GM19239 (cell line): ENCODE results near the gene PDGFA.

Experiments used
- DNase-seq: peaks from one replicate; pipeline ENCODE4 v3.0.0; 2011; ENCODE audit warnings: low spot score; ENCODE audit not compliant: insufficient read length
- FAIRE-seq: peaks from 2 replicates; lab custom pipeline; 2011; peaks lifted over from hg19 to GRCh38; lab: Jason Lieb, UNC

PDGFA gene

DNA sequence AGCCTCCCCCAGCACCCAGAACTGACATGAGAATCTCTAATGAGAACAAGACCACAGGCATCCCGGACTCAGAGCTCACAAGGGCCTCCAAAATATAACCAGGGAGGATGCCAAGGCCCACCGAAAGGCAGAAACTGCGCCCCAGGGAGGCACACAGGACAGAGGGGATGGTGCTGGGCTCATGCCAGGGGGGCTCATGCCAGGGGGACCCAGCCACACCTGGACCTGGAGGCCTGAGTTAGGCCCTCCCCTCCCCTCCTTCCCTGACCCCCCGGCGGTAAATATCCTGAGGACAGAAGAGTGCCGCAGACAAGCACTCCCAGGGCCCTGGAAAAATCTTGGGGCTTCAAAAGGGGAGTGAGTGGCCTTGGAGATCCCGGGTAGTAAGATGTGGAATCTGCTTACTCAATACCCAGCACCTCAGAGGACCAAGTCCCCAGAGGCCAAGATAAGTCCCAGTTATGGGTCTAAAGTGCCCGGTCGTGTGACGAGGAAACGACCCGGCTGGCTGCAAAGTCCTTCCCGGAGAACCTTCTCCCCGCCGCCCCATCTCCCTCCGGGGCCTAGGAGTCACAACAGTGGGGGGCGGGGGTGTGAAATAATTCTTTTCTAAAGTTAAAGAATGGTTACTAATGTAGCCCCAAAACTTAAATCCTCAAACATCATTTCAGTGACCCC is 11.9 kb downstream of the PDGFA start:
- FAIRE-seq, result no peak

DNA sequence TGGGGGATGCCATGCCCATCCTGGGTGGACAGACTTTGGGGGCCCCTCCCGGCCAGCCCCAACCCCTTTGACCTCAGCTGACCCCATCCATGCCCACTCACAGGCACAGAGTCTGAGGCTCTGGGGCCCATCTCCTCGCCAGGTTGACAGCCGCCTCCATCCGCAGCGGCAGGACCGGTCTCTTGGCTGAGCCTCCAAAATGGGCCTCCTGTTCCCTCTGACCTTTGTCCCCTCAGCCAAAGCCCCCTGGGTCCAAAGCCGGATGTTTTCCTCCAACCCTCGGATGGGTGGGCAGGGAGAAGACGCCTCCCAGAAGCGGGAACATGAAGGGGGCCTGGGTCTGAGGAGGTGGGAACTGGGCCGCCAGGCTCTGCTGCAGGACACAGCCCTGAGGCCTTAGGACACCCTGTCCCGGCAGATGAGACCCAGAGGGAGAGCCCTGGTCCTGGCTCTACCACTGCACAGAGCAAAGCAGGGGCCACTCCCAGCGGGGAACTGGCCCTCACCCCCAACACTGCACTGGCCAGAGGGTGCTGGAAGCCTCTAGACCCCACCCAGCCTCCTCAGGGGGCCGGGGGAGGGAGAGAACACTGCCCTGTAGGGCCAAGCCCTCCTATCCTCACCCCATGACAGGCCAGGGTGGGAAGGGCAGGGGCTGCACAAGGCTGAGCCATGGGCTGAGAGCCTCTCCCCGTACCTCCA is 12.6 kb downstream of the PDGFA start:
- no peak for DNase-seq
- no peak for FAIRE-seq

More for the DNA sequence above, 11.9 kb downstream of the PDGFA start:
- DNase-seq, result no peak

DNA sequence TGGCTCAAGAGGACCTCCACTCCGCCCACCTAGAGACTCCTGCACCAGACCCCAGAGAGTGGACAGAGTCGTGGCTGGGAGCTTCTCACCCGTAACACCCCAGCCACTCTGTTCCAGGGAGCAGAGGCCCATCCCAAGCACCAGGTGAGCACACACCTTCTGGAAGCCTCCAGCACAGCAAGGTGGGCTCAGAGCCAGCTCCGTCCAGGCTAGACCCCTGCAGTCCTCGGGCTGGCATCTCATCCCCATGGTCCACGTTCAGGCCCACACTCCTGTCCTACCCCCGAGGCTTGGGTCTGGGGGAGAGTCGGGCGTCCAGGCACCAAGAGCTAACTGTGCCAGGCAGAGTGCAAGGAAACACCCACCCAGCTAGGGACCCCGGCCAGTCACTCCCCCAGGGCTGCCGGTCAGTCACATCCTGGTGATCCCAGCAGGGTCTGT is 13.2 kb downstream of the PDGFA start:
- FAIRE-seq (no peak), DNase-seq (no peak)

DNA sequence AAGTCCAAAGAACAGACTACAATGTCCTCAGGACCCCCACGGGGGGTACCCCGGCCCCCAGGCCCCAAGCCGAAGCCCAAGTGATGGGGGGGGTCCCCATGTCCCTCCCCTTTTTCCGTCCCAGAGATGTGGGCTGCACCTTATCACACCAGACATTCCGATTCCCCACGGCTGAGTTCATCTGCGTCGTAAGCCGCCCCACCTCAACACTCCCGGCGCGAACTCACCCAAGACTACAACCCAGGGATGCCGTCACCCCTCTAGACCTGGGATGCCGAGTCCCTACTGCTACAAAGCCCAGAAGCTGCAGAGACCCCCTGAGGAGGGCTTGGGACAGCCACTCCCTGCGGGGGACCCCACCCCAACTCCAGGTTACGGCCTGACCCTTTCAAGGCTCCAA is 14.5 kb downstream of the PDGFA start:
- no peak for FAIRE-seq

DNA sequence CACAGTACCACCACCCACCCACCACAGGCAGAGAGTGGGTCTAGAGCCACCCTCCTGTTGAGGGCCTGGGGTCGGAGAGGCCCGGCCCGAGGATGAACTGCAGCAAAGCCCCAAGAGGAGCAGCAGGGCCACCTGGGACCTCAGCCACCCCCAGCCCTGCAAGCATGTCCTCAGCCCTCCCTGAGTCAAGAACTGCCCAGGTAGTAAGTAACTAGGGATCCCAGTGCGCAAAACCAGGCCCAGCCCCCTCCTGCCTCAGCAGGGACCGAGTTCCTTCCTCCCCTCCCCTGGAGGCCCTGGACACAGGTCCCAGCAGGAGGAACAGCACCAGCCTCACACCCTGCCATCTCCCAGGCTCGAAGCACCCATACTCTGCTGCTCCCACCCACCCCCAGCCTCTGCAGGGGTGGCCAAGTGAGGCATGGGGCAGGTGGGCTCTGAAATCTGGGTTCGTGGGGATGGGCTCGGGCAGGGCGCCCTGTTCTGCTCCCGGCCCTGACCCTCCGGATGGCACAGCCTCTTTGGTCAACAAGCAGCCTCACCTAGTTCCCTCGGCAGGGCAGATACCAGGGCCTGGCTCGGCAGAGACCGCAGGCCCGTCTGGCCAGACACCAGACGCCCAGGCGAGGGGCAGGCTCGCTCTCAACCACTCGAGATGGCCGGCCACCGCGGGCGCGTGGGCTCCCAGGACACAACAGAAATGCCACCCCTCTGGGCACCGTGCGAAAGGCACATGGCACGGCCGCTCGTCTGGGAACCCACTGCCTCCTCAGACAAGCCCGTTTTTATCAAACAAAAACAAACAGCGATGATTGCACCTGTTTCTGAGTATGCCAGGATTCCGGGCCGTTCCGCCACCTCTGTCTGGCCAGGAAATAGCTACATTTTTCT is 15.2 kb downstream of the PDGFA start:
- DNase-seq (no peak), FAIRE-seq (no peak)

More for the DNA sequence above, 14.5 kb downstream of the PDGFA start:
- no peak for DNase-seq

DNA sequence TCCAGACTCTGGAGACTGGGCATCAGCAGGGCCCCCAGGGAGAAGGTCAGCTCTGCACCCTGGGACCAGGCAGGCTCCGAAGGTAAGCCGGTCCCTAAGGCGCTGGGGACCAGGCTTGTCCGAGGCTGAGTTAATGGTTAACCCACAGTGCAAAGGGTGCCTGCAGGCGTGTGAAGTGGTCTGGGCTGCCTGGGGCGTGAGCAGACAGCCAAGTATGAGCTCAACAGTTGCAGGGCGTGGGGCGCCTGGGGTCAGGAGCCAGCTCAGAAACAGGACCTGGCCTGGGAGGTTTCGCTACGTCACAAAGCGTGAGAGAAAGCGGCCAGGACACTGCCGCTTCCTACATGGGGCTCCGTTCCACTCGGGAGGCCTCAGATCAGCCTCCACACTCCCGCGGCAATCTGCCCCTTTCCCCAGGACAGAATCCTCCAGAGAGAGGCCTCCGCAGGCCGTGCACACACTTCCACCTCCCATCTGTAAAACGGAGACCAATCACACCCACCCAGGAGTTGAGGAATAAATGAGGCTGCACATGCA is 16.0 kb downstream of the PDGFA start:
- DNase-seq, result no peak
- FAIRE-seq, result no peak

DNA sequence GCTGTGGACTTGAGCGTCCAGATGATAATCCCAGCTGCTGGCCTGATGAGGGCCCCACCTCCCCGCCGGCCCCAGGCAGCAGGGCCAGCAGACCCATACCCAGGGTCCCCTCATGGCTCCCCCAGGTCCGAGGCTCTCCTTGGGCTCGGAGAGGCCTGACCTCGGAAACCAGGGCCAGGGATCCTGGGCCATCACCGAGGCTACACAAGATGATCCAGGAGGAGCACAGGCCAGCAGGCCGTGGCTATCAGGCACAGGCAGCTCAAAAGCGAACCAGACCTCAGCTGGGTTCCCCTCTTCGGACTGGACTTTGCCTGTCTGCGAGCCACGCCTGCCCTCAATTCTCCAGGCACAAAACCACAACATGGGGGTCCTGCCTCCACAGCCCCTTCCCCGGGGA is 17.4 kb downstream of the PDGFA start:
- no peak for DNase-seq

DNA sequence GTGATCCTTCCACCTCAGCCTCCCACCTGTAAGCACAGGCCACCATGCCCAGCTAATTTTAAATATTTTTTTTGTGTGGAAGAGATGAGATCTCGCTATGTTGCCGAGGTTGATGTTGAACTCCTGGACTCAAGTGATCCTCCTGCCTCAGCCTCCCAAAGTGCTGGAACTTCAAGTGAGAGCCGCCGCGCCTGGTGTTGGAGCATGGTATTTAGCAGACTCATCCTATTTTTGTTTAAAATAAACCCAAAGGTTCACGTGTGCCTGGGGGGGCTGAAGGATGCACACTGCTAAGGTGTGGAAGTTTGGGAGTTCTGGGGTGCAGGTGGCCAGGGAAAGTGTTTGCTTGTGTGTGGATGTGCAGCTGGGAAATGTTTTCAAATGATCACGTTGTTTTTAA is 18.1 kb downstream of the PDGFA start:
- no peak for FAIRE-seq

More for the DNA sequence above, 17.4 kb downstream of the PDGFA start:
- FAIRE-seq, result no peak

DNA sequence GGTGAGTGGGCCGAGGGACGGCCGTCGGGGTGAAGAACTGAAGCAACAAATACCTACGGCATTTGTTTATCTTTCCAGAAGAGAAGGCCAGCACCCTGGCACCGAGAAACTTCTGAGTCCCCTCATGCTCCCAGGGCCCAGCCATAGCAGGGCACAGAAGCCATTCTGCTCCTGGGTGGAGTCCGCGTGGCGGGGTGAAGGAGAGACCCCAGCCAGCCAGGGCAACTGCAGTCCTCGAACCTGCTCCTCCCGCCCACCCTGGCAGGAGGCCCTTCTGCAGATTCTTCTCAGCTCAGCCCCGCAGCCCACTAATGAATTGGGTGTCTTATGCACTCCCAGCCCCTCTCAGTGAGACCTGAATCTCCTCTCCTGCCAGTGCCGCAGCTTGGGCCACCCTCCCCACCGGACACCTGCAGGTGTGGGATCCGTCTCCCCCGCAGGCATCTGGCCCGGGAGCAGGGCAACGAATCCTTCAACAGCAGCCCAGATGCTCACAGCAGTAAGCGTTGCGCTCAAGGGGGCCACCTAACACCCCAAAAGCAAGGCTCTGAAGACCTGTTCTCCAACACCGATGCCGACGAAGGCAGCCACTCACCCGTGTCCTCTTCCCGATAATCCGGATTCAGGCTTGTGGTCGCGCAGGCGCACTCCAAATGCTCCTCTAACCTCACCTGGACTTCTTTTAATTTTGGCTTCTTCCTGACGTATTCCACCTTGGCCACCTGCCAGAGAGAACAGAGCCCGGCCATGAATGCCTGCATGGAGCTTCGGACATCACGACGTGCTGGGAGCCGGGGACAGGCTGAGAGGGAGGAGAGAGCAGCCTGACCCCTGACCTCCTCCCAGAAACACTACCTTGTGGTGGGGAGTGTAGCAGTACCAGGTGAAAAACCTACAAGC is 18.9 kb downstream of the PDGFA start:
- no peak for DNase-seq
- FAIRE-seq, result no peak

More for the DNA sequence above, 18.1 kb downstream of the PDGFA start:
- DNase-seq, result no peak

DNA sequence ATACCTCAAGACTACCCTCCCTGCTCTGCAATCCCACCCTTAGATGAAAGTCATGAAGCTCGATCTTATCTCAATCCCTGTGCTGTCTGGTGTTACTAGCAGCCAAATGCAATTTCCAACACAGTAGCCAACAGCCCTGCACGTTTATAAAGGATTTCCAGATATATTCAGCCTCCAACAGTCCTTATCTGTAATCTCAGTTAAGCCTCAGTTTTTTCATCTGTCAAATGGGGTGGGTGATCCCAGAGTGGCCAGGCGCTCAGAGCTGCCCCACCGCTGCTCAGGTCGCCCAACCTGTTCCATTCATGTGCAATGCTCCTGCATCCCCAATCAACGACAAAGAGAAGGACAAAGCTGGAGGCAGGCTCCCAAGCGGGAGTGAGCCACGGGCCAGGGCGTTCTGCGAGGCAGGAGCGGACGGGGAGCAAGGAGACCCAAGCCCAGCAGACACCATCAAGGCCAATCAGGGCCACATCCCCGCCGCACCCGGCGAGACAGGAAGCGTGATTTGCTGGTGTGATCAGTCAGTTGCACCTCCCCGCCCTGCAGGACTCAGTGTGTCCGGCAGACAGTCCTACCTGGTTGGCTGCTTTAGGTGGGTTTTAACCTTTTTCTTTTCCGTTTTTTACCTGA is 19.7 kb downstream of the PDGFA start:
- DNase-seq (no peak), FAIRE-seq (no peak)

DNA sequence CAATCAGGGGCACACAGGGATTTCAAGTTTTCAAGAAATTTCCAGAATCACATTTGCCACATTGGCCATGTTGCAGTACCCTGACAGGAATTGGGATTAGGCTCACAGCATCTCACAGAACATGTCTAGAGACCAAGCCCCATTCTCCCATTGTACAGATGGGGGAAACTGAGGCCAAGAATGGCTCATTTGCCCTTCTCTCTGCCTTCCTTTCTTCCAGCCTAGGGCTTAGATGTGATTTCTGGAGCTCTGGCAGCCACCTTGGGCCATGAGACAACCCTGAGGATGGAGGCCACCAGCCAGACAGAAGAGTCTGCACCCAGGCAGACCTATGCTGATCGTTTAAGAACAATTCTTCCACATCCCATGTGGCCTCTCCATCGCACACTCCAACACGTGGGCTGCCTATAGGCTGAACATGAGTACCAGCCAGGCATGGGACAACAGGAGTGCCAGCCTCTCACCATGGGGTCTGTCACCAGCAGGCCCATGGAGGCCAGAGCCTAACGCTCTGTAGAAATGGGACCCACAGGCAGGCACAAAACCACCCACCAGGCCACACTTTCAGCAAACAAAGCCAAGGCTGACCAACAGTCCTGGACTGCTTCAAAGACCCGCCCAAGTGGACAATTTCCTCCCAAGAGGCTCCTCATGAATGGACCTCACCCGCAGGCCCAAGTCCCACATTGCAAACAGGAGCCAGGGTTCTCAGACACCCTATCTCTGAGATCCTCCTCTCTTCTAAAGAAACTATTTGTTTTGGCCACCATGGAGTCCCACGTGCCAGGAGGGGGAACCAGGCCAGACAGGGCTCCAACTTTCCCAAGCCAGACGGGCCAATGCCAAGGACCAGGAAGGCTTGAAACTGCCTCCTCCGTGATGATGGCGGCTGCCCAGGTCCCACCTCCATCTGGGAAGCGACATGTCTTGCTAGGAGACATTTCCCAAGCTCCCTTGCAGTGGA is 20.7 kb downstream of the PDGFA start:
- FAIRE-seq, result no peak
- DNase-seq, result no peak

DNA sequence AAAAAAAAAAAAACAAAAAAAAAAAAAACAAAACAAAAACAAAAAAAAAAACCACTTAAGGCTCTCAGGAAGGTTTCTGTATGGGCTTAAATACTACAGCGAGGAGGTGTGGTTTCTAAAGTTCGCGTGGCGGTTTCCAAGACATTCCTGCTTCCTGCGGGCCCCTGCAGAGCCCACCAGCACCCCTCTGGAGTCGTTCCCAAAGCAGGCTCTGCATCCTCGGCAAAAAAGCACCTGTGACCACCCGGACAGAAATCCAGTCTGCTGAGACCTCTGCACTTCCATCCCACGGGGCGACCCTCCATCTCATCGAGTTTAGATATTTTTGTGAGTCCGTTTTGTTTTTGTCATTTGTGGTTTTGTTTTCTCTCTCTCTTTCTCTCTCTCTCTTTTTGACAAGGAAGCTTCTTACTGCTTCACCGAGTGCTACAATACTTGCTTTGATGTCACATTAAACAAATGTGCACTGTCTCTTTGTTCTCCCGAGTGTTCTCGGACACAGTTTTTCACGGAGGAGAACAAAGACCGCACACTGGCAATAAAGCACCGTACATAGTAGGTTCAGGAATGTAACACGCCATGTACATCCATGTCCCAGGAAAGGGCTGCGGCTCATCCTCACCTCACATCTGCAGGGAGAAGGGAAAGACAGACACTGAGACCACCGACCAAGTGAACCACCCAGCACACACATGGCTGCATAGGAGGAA is 21.5 kb downstream of the PDGFA start:
- DNase-seq (no peak), FAIRE-seq (no peak)

DNA sequence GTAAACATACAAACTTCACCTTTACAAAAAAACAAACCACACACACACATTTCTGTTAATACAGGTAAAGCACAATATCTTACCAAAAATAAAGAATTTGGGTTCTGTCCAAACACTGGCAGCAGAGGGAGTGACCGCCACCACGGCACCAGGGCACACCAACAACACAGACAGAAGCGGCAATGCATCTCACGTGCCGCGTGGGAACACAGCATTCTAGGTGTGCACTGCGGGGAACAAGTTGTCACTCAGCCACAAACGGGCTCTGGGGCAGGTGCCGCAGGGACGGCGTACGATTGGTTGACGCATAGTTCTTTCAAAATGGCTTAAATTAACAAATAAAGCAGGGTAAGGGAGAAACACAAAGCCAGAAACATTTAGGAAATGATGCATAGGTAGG is 22.3 kb downstream of the PDGFA start:
- FAIRE-seq (no peak), DNase-seq (no peak)

DNA sequence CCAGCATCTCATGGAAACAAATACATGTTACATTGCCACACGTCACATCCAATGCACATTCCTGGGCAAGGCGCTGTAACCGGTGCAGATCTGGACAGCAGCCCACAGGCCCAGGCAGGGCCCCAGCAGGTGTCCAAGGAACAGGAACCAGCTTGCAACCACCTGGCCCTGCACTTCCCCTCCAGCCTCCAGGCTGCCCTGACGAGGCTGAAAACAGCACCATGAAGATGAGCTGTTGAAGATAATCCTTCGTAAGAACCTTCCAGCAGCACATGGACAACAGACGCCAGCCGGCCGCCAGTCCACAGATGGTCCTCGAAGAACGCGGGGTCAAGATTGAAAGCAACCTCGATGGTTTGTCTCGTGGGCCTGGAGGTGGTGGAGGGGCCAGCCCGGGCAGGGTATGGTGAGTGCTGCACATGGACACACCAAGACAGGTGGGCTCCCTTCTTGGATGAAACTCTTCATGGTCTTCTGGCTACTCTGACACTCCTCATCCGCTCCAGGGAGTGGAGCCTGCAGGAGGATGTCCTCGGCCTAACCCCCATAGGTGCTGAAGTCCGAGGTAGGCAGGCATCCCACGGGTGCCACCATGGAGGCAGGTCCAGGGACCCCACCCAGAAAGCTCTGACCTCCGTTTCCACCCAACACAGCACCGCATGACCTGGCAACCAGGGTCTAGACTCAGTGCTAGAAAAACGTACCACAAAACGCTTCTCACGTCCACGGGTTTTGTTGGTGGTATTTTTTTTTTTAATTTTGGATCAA is 22.9 kb downstream of the PDGFA start:
- DNase-seq, result no peak
- no peak for FAIRE-seq

DNA sequence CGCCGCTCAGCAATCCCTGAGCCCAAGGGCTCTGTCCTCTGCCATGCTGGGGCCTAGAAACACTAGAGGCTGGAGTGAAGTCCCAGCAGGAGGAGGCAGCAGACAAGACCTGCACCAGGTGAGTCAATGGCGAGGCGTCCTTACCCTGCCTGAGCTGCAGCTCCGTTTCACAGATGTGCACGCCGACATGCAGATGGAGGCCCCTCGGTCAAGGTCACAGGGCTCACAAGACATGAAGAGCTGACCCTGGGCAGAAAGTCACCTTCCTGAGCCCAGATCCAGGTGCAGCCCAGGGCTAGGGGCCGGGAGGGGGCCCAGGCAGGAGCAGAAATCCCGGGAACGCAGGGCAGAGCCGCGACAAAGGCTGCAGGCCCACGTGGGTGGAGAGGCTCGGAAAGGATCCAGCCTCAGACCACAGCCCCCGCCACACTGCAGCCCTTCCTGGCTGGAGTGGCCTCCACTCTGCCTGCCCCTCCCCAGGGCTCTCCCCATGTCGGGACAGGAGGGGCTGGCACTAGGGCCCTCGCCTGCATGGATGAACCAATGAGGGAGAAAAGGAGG is 23.8 kb downstream of the PDGFA start:
- FAIRE-seq (no peak), DNase-seq (no peak)

DNA sequence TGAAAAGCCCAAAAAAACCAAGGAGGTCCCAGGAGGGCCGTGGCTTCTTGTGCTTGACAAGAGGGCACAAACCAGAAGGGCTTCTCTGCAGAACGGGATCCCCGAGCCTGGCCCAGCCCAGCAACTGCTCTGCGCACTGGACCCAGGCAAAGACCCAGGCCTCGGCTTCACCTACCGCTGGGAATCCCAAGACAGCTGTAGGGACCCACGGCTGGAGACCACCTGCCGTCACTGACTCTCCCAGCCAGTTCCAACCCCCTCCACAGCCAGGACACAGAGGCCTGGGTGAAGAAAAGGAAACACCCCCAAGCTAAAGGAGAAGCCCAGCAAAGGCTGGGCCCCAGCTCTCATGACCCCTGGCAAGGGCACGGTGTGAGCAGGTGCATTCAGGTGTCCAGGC is 24.3 kb downstream of the PDGFA start:
- FAIRE-seq (no peak), DNase-seq (no peak)
